B cell (primary cell): ENCODE data around the gene KCNH8.

ENCODE experiments used
- CTCF ChIP-seq: fragments of 200-600 bp; IDR thresholded peaks from one replicate; pipeline ENCODE4 v1.8.0; 2022; ENCODE audit warnings: antibody characterized with exemption, mild to moderate bottlenecking
- EZH2 ChIP-seq: IDR thresholded peaks from 2 replicates; pipeline ENCODE4 v1.6.1; 2012; ENCODE audit warnings: borderline replicate concordance, low read depth, mild to moderate bottlenecking, moderate library complexity, low read length; ENCODE audit not compliant: insufficient read depth, poor library complexity, severe bottlenecking

- no peak for TF ChIP-seq CTCF
- TF ChIP-seq EZH2: no peak
Observed at GRCh38 chr3:19264424-19264823, 116.1 kb downstream of the KCNH8 start.
